HepG2 (cell line): ENCODE data around the gene ZAR1L. TPM values are rescaled to one million over a fixed set of nuclear protein-coding genes. Genes with fewer than 3 reads are reported as not detected.
A peak's percentile ranks its signal among the peaks of the same experiment; 100 is the strongest.

Experiments
- AKAP8 ChIP-seq: sonication (generic); formaldehyde crosslinking; IDR thresholded peaks from 2 replicates; pipeline ENCODE4 v1.5.1; 2020; ENCODE audit warnings: mild to moderate bottlenecking, missing genetic modification reagents
- CREB1 ChIP-seq, 2 experiments: fragments of 450-650 bp in 1 of 2; IDR thresholded peaks; 2 replicates each; pipeline ENCODE4 v1.6.1; 2016 to 2017; ENCODE audit warnings: control low read depth in 1 of 2, mild to moderate bottlenecking in 1 of 2, missing compliant biosample characterization in 1 of 2, missing genetic modification characterization in 1 of 2
- HNRNPL ChIP-seq: fragments of 200-400 bp; formaldehyde crosslinking; IDR thresholded peaks from 2 replicates; pipeline ENCODE4 v1.6.1; 2017; ENCODE audit warnings: mild to moderate bottlenecking, low read depth, low read length
- MATR3 ChIP-seq: sonication (generic); formaldehyde crosslinking; IDR thresholded peaks from 2 replicates; pipeline ENCODE4 v1.4.0; 2020; ENCODE audit warnings: missing genetic modification reagents
- RBM22 ChIP-seq: fragments of 200-400 bp; formaldehyde crosslinking; optimal IDR thresholded peaks from 2 replicates; pipeline ENCODE3; 2017; ENCODE audit warnings: mild to moderate bottlenecking, low read length, moderate library complexity
- RBM39 ChIP-seq: fragments of 200-400 bp; formaldehyde crosslinking; IDR thresholded peaks from one replicate; pipeline ENCODE4 v1.6.1; 2018; ENCODE audit warnings: antibody characterized with exemption, mild to moderate bottlenecking, low read depth, low read length; ENCODE audit not compliant: poor library complexity, severe bottlenecking
- RFX1 ChIP-seq: fragments of 450-650 bp; IDR thresholded peaks from 2 replicates; pipeline ENCODE4 v1.6.1; 2017
- SUZ12 ChIP-seq: fragments of 150-350 bp; IDR thresholded peaks from 2 replicates; pipeline ENCODE4 v1.6.1; 2014; ENCODE audit warnings: low read depth, low read length
- ZBTB7B ChIP-seq: sonication (generic); formaldehyde crosslinking; IDR thresholded peaks from 2 replicates; pipeline ENCODE4 v1.4.0; 2020; ENCODE audit warnings: missing genetic modification reagents
- ZNF224 ChIP-seq: sonication (generic); formaldehyde crosslinking; IDR thresholded peaks from 2 replicates; pipeline ENCODE4 v1.5.0; 2020; ENCODE audit warnings: mild to moderate bottlenecking, missing genetic modification reagents
- ZNF225 ChIP-seq: sonication (generic); formaldehyde crosslinking; IDR thresholded peaks from 2 replicates; pipeline ENCODE4 v1.4.0; 2020; ENCODE audit warnings: mild to moderate bottlenecking, missing genetic modification reagents
- ZNF296 ChIP-seq: sonication (generic); formaldehyde crosslinking; conservative IDR thresholded peaks from 2 replicates; pipeline ENCODE4 v1.5.0; 2020; ENCODE audit warnings: mild to moderate bottlenecking, missing genetic modification reagents
- ZSCAN5A ChIP-seq: sonication (generic); formaldehyde crosslinking; IDR thresholded peaks from 2 replicates; pipeline ENCODE4 v1.8.0; 2022; ENCODE audit warnings: mild to moderate bottlenecking, missing genetic modification reagents, borderline replicate concordance
- polyA plus RNA-seq, 8 experiments: library from polyadenylated mRNA; depleted of rRNA in 3 of 8; stranded (reverse) in 7 of 8; unstranded in 1 of 8; fragments of >200 nt; fragmentation: Illumina TruSeq in 4 of 8; extraction: Trizol in 4 of 8; gene quantifications; 2 replicates each; pipeline versions ENCODE4 v1.2.1 to v1.2.3, GENCODE V29; 2011 to 2016; ENCODE audit warnings: low read depth in 4 of 8, missing spikeins in 1 of 8, mixed read lengths in 1 of 8; ENCODE audit not compliant: insufficient read depth in 1 of 8
- total RNA-seq, 5 experiments: library from RNA; depleted of rRNA; stranded (reverse); fragments of >200 nt; fragmentation: Illumina TruSeq; extraction: Trizol; gene quantifications; 2 replicates each; pipeline ENCODE4 v1.2.3, GENCODE V29; 2016; ENCODE audit warnings: low read depth in 1 of 5

The ZAR1L gene
- total and polyA plus RNA-seq, 2 of the 13 experiments (the other 11 are each of a cell fraction or from before 2014, with no cell fraction given), result 0.09 TPM; not detected in 1

DNA sequence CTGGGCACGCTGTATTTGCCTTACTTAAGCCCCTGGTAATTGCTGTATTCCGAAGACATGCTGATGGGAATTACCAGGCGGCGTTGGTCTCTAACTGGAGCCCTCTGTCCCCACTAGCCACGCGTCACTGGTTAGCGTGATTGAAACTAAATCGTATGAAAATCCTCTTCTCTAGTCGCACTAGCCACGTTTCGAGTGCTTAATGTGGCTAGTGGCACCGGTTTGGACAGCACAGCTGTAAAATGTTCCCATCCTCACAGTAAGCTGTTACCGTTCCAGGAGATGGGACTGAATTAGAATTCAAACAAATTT is 821 bp upstream of the ZAR1L start (continued):
- TF ChIP-seq ZSCAN5A (CRISPR knock-in tag) (no peak), HNRNPL (no peak), RFX1 (no peak), ZNF296 (CRISPR knock-in tag) (no peak), ZNF224 (CRISPR knock-in tag) (no peak), SUZ12 (no peak), RBM39 (no peak), ZBTB7B (CRISPR knock-in tag) (no peak), ZNF225 (CRISPR knock-in tag) (no peak), AKAP8 (no peak), MATR3 (CRISPR knock-in tag) (no peak), CREB1 (IDR thresholded peaks at IDR 0.05) (0 out of 2 replicates have a peak, but pooled peaks have one; percentile 3), CREB1 (CRISPR knock-in tag; IDR thresholded peaks at IDR 0.05) (no peak), RBM22 (no peak)
